Panc1 (cell line): ENCODE data around the gene IGFL3. TPM values are rescaled to one million over a fixed set of nuclear protein-coding genes. Genes with fewer than 3 reads are reported as not detected.
"Not testable (repeated sequence)": the region's sequence is repeated elsewhere in the genome, so short reads cannot be mapped to it uniquely, and the experiment has no call there.

ENCODE experiments used
- ATAC-seq: fragments of 200-7000 bp; cut with Tn5 transposase; 2 replicates; pipeline ENCODE4 v1.9.1; 2020; ENCODE audit warnings: mild to moderate bottlenecking, moderate library complexity
- BruUV-seq: library from RNA; stranded (reverse); fragments of 400-500 nt; replicated peaks from 2 replicates; lab custom pipeline; 2021; lab: Mats Ljungman, UMichigan
- CTCF ChIA-PET: fragments of 300-600 bp; sonication (Branson Sonifier 250); formaldehyde crosslinking; loops from one replicate; lab custom pipeline; 2022; ENCODE audit warnings: antibody characterized with exemption; lab: Charles Lee
- POLR2A ChIA-PET: fragments of 300-600 bp; sonication (Branson Sonifier 250); formaldehyde crosslinking; loops from one replicate; lab custom pipeline; 2022; ENCODE audit warnings: antibody characterized with exemption; lab: Charles Lee
- DNase-seq: peaks from one replicate; pipeline ENCODE4 v3.0.0-alpha.2; 2010; ENCODE audit warnings: low read depth, low spot score
- H3K27ac ChIP-seq: 2 replicates; pipeline ENCODE4 v1.5.1; 2011; ENCODE audit warnings: mild to moderate bottlenecking, low read length, inconsistent platforms
- H3K27me3 ChIP-seq: fragments of 200-500 bp; sonication (Bioruptor generic); 2 replicates; pipeline ENCODE4 v1.6.0; 2014; ENCODE audit warnings: low read length, inconsistent platforms; ENCODE audit not compliant: control insufficient read depth, insufficient read depth
- H3K36me3 ChIP-seq: fragments of 200-500 bp; sonication (Bioruptor generic); 2 replicates; pipeline ENCODE4 v1.5.1; 2014; ENCODE audit warnings: inconsistent platforms, mild to moderate bottlenecking, low read length, moderate library complexity; ENCODE audit not compliant: control insufficient read depth, insufficient read depth
- H3K4me1 ChIP-seq: 2 replicates; pipeline ENCODE4 v1.5.1; 2011; ENCODE audit warnings: inconsistent platforms, mild to moderate bottlenecking, low read length, moderate library complexity; ENCODE audit not compliant: control insufficient read depth, insufficient read depth
- H3K4me3 ChIP-seq, 2 experiments: 2 replicates each; pipeline ENCODE4 v1.5.1; 2011 to 2012; ENCODE audit warnings: low read depth in 2 of 2, low read length in 2 of 2, mild to moderate bottlenecking in 2 of 2, inconsistent platforms in 1 of 2, moderate library complexity in 1 of 2
- H3K9me3 ChIP-seq: fragments of 200-500 bp; sonication (Bioruptor generic); 2 replicates; pipeline ENCODE4 v1.5.1; 2014; ENCODE audit warnings: low read depth, mild to moderate bottlenecking, inconsistent platforms, low read length, moderate library complexity; ENCODE audit not compliant: control insufficient read depth, insufficient read depth
- POLR2AphosphoS5 ChIP-seq: IDR thresholded peaks from 2 replicates; pipeline ENCODE4 v1.6.1; 2012; ENCODE audit warnings: mild to moderate bottlenecking, low read depth, low read length, moderate library complexity
- SIN3A ChIP-seq: IDR thresholded peaks from 2 replicates; pipeline ENCODE4 v1.6.1; 2012; ENCODE audit warnings: low read depth, mild to moderate bottlenecking, low read length, moderate library complexity, borderline replicate concordance; ENCODE audit not compliant: insufficient read depth
- TCF7L2 ChIP-seq: IDR thresholded peaks from 2 replicates; pipeline ENCODE4 v1.6.1; 2011; ENCODE audit warnings: mild to moderate bottlenecking, low read depth, low read length, inconsistent platforms
- in situ Hi-C: cut with HindIII; loops from 2 replicates; pipeline ENCODE4 v1.10.0; 2016; ENCODE audit warnings: low sequenced_read_pairs, low pct_unique_long_range_greater_than_20kb
- intact Hi-C: fragments of 100-400 bp; cut with micrococcal nuclease; formaldehyde crosslinking; loops from one replicate; pipeline ENCODE4 v1.10.0; 2022; ENCODE audit not compliant: unreplicated experiment
- total RNA-seq: library from RNA; stranded (reverse); gene quantifications from one replicate; pipeline ENCODE4 v1.2.1, GENCODE V29; 2021; ENCODE audit not compliant: unreplicated experiment
- TF ChIP-seq, protein P1 (sequence below): fragments of 450-650 bp; IDR thresholded peaks from 2 replicates; pipeline ENCODE4 v1.5.1; 2017; ENCODE audit warnings: mild to moderate bottlenecking
- TF ChIP-seq, protein P2 (sequence below), 2 experiments: IDR thresholded peaks; 2 replicates each; pipeline ENCODE4 v1.6.1; 2011 to 2012; ENCODE audit warnings: low read depth in 2 of 2, control low read depth in 1 of 2, low read length in 1 of 2, mild to moderate bottlenecking in 1 of 2, moderate library complexity in 1 of 2; ENCODE audit not compliant: insufficient read depth in 1 of 2

The IGFL3 gene
- total RNA-seq, 1 experiment from 2014 or later = not detected

DNA sequence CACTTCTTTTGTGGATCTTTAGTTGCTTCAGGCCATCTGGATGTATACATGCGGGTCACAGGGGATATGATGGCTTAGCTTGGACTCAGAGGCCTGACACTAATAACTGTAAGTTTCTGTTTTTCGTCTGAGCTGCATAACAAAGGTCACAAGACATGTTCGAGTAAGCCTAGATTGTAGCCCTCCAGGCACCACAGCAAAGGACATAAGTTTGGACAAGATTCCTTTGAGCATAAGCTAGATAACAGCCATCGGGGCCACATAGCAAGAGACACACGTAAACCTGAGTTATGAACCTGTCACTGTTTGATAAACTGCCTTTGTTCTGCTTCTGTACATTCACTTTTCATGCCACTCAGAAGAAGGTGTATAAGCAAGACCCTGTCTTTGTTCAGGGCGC lies 14.6 kb downstream of the IGFL3 start:
- Histone ChIP-seq H3K4me3 (no peak overlapping the region), H3K36me3 (no peaks in the 10 kb centered on the region), H3K27ac (no peak overlapping the region), H3K9me3 (no peaks in the 10 kb centered on the region), H3K27me3 (peaks cover 4% of the 10 kb centered on the region), H3K4me1 (no peaks in the 10 kb centered on the region; the same call in 1 of the 2 replicates)
- intact Hi-C loops = no loop called here
- BruUV-seq = no TSS peak
- CTCF ChIA-PET = no interaction called here
- ATAC-seq (no peak), DNase-seq (no peak)
- POLR2A ChIA-PET = no interaction called here
- no peak for TF ChIP-seq SIN3A
- TF ChIP-seq, protein P1, sequence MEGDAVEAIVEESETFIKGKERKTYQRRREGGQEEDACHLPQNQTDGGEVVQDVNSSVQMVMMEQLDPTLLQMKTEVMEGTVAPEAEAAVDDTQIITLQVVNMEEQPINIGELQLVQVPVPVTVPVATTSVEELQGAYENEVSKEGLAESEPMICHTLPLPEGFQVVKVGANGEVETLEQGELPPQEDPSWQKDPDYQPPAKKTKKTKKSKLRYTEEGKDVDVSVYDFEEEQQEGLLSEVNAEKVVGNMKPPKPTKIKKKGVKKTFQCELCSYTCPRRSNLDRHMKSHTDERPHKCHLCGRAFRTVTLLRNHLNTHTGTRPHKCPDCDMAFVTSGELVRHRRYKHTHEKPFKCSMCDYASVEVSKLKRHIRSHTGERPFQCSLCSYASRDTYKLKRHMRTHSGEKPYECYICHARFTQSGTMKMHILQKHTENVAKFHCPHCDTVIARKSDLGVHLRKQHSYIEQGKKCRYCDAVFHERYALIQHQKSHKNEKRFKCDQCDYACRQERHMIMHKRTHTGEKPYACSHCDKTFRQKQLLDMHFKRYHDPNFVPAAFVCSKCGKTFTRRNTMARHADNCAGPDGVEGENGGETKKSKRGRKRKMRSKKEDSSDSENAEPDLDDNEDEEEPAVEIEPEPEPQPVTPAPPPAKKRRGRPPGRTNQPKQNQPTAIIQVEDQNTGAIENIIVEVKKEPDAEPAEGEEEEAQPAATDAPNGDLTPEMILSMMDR = 0 out of 2 replicates have a peak, but pooled peaks have one; percentile 7
- in situ Hi-C loops = no loop called here

DNA sequence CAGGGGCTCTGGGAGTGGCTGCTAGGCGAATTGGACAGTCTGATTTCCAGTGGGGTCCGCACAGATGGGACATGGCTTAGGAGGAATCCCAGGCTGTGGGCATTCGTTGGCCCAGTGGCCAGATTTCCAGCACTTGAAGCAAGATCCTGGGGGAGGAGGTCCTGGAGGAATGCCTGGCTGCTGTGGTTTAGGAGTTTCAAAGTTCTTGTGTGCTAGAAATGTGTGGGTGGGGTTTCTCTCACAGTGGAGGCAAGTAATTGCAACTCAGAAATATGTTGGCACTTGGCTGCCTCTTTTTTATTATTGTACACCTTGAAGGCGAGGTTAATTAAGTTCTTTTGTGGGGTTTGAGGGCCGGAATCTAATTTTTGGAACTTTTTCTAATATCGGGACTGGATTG lies 17.1 kb downstream of the IGFL3 start:
- Histone ChIP-seq H3K4me1 (no peaks in the 10 kb centered on the region), H3K4me3 (no peak overlapping the region), H3K27me3 (peaks cover 4% of the 10 kb centered on the region; the same call in 1 of the 2 replicates), H3K9me3 (no peaks in the 10 kb centered on the region), H3K27ac (no peak overlapping the region), H3K36me3 (no peaks in the 10 kb centered on the region)
- in situ Hi-C loops = no loop called here
- ChIA-PET CTCF (no interaction called here), POLR2A (no interaction called here)
- ATAC-seq (no peak), DNase-seq (no peak)
- TF ChIP-seq SIN3A = no peak
- TF ChIP-seq POLR2AphosphoS5 = no peak
- TF ChIP-seq, protein P2, sequence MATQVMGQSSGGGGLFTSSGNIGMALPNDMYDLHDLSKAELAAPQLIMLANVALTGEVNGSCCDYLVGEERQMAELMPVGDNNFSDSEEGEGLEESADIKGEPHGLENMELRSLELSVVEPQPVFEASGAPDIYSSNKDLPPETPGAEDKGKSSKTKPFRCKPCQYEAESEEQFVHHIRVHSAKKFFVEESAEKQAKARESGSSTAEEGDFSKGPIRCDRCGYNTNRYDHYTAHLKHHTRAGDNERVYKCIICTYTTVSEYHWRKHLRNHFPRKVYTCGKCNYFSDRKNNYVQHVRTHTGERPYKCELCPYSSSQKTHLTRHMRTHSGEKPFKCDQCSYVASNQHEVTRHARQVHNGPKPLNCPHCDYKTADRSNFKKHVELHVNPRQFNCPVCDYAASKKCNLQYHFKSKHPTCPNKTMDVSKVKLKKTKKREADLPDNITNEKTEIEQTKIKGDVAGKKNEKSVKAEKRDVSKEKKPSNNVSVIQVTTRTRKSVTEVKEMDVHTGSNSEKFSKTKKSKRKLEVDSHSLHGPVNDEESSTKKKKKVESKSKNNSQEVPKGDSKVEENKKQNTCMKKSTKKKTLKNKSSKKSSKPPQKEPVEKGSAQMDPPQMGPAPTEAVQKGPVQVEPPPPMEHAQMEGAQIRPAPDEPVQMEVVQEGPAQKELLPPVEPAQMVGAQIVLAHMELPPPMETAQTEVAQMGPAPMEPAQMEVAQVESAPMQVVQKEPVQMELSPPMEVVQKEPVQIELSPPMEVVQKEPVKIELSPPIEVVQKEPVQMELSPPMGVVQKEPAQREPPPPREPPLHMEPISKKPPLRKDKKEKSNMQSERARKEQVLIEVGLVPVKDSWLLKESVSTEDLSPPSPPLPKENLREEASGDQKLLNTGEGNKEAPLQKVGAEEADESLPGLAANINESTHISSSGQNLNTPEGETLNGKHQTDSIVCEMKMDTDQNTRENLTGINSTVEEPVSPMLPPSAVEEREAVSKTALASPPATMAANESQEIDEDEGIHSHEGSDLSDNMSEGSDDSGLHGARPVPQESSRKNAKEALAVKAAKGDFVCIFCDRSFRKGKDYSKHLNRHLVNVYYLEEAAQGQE (IDR thresholded peaks at IDR 0.05; ENCODE audit: insufficient read depth in 1 of 2, low read depth in 2 of 2, low read length in 1 of 2) = no peak
- TF ChIP-seq TCF7L2 = no peak
- TF ChIP-seq, protein P1 = no peak
- intact Hi-C loops = no loop called here
- no TSS peak for BruUV-seq

DNA sequence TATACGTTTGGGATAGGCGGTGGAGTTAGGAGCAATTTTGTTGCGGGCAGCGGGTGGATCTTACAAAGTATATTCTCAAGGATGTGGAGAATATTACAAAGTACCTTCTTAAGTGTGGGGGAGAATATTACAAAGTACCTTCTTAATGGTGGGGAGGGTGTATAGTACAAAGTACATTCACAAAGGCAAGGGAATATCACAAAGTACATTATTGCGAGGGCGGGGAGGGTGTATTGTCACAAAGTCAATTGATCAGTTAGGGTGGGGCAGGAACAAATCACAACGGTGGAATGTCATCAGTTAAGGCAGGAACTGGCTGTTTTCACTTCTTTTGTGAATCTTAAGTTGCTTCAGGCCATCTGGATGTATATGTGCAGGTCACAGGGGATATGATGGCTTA lies 22.2 kb downstream of the IGFL3 start:
- CTCF ChIA-PET, BruUV-seq, H3K4me3 ChIP-seq, POLR2A ChIA-PET, ATAC-seq, in situ Hi-C loops, H3K36me3 ChIP-seq, H3K9me3 ChIP-seq, H3K27ac ChIP-seq, H3K27me3 ChIP-seq, intact Hi-C loops, H3K4me1 ChIP-seq, DNase-seq: not testable (repeated sequence)
